NCI-H128 (cell line): ENCODE results near the gene MYRIP.
"Not testable (repeated sequence)": the region's sequence is repeated elsewhere in the genome, so short reads cannot be mapped to it uniquely, and the experiment has no call there.

Source experiments
- DNase-seq: peaks from one replicate; lab custom pipeline; 2025; ENCODE audit not compliant: unreplicated experiment; lab: John Stamatoyannopoulos, UW

The MYRIP gene

GRCh38 chr3:39805650-39806049, 3.8 kb upstream of the MYRIP start:
- DNase-seq: no peak

- no peak for DNase-seq
These were observed 2.6 kb upstream of the MYRIP start for GRCh38 chr3:39806820-39807219.

GRCh38 chr3:39808467-39809180, 785 bp upstream of the MYRIP start:
- DNase-seq: no peak

DNA sequence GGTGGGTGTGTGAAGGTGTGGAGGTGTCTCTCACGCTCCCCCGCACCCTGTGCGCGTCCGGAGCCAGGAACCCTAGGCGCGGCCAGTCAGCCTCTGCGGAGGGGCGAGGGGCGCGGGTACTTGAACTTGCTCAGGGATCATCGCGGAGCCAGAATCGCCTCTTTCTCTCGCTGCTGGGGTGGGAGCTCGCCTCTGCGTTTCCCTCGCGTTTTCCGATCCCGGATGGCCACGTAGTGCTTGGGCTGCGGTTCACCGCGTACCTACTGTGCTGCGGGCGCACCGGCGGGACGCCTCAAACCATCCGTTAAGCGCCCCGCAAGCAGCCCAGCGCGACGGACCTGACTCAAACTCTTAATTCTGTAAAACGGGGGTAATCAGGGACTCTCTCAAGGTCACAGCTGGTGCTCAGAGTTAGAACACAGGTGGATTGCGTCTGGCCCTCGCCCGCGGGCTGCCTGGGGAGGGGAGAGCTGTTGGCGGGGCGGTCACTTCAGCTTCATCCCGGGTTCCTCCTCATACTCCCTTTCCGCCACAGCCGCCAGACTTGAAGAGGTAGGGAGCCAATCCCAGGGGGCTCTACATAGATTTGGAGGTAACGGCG, 686 bp downstream of the MYRIP start:
- DNase-seq: no peak

- DNase-seq: no peak
These were observed 1.3 kb downstream of the MYRIP start for GRCh38 chr3:39810647-39811161.

DNA sequence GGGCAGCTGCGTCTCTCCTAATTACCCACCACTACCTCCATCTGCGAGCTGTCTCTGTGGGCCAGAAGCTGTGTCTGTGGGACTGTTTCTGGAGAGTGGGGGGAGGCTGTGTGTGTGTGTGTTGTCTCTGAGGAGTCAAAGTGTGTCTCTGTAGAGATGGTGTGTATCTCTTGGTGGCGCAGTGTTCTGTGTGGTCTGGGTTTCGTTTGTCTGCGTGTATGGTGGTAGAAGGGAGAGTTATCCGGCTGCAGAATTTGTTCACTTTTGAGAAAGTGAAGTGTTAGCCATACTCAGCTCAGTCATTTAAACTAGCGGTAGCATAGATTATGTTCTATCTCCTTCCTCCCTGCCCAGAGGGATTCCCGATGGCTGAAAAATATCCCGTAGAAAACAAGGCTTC, 2.2 kb downstream of the MYRIP start:
- DNase-seq: no peak

- no peak for DNase-seq
These were observed 3.1 kb downstream of the MYRIP start for GRCh38 chr3:39812537-39812936.

DNA sequence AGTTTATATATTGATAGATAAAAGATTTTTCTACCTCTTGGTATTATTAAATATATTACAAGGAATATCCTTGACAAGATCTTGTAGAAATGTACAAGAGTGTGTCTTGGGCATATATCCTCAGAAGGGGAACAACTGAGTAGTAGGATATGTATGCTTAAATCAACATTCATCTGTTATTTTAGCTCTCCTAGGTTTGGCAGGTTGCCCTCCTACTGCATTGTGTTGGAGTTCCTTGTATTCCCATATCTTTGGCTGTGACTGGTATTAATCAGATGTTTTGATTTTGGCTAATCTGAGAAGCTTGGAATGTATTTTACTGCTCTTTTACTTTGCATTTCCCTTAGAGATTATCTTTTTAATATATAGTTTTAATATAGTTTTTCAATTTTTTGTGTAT, 4.6 kb downstream of the MYRIP start:
- DNase-seq: no peak

DNA sequence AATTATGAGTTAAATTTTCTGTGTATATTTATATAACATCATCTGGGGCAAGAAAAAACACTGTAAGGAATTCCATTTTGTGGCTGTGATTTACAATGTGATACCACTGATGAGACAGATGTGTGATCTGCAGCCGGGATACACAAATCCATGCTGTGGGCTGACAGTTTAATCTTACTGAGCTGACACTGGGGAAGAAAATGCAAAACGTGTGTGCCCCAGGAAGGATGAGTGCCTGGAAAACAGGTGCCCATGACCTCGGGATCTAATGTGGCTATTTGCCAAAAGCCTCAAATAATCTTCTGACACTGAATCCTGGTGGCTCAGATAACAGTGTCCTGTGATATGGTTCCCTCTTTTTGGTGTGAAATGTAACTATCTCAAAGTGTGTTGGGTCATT, 10.5 kb downstream of the MYRIP start:
- DNase-seq: no peak

- DNase-seq: not testable (repeated sequence)
These were observed 24.4 kb downstream of the MYRIP start for GRCh38 chr3:39833764-39834163.

GRCh38 chr3:39839484-39839883, 30.1 kb downstream of the MYRIP start:
- no peak for DNase-seq

GRCh38 chr3:39843440-39843839, 34.0 kb downstream of the MYRIP start:
- no peak for DNase-seq

- no peak for DNase-seq
These were observed 39.0 kb downstream of the MYRIP start for GRCh38 chr3:39848365-39848764.

- DNase-seq: no peak
These were observed 40.7 kb downstream of the MYRIP start for GRCh38 chr3:39849992-39850715.

GRCh38 chr3:39850716-39851032, 41.3 kb downstream of the MYRIP start:
- DNase-seq: no peak

DNA sequence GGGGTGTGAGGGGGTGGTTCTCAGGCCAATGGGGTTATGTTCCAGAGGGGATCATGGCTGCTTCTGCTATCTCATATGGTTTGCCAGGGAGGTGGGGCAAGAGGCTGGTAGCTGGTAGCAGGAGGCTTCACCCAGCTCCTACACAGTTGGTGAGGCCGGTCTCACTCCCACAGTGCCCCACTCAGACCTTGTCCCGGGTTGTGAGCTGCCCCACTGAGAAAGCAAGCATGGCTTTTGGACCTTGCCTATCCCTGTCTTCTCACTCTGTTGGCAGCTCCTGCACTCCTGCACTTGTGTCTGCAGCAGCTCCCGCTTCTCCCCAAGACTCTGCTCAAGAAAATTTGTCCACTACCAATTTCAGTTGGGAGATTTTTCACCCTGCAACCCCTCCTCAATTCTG, 46.1 kb downstream of the MYRIP start:
- DNase-seq: no peak

DNA sequence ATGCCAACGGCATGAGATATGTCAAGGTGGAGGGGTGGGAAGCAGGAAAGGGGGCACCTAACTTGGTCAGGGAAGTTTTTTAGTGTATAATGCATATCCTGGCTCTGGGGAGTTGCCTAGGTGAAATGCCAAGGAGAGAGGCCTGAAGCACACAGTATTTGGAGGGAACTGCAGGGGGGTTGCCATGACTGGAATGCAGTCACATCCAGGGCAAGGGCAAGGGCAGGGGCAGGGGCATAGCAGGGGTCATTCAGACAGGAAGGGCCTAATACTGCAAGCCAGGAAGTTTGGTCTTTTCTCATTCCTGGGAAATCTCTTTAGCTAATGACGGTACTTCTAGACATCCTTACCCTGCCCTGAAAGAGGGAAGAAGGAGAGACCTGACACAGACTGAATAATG, 60.5 kb downstream of the MYRIP start:
- DNase-seq: no peak

DNA sequence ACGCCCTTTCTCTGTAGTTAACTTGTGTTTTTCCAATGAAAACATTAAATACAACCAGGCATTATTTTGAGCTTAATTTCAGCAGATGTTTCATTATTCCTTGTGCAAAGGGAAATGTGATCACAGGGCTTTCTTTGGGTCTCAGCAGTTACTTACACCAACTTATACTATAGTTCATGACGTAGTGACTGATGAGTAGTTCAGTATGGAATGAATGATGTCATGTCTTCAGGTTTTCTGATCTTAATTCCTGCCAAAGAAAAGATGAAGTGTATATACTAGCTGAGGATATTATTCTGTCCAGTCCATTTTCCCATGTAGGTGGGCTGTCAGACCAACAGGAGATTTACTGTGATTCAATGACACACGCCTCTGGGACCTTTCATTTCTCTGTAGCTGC, 61.3 kb downstream of the MYRIP start:
- DNase-seq: no peak

GRCh38 chr3:39879581-39879980, 70.2 kb downstream of the MYRIP start:
- DNase-seq: no peak

DNA sequence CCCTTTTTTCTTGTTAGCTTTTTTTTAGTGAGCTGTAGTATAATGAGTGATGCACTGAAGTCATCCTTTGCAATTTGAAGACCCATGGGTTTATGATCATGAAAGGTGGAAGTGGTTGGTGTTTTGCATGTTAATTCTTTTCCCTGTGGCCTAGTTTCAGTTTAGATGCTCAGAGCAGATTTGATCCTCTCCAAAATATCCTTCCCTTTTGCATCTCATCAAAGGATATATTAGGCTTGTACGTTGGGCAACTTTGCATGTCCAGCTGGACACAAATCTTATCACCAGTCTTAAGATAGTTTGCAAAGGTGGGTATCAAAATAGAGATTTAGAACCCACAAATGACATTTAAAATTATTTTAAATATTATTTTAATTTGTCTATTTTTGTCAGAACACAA, 72.7 kb downstream of the MYRIP start:
- DNase-seq: no peak

- DNase-seq: no peak
These were observed 82.7 kb downstream of the MYRIP start for GRCh38 chr3:39892068-39892467.

DNA sequence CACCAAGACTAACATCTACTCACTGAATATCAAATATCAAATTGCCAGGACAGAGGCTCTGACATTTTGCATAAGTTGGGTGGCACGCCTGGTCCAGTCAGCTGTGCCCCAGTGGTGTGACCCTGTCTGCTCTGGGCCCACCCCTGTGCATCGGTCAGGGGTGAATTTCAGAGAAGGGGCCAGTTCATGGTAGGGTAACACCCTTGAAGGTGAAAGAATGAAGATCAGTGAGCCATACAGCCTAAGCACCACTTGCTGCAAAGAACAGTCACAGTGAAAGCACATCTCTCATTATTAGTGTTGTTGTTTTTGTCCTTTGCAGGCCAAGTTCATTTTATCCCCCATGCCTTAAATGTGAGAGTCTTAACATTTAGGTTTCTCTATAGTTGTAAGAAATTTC, 86.8 kb downstream of the MYRIP start:
- no peak for DNase-seq
